Measurements from ENCODE around the gene A2ML1.

The A2ML1 gene

GRCh38 chr12:8860165-8860961 is 37.9 kb downstream of the A2ML1 start:
- no peak for DNase-seq

- no peak for DNase-seq
Observed at GRCh38 chr12:8866429-8866828, 44.0 kb downstream of the A2ML1 start.

- DNase-seq, result no peak
Observed at GRCh38 chr12:8867009-8867408, 44.6 kb downstream of the A2ML1 start.

GRCh38 chr12:8867786-8868185 is 45.4 kb downstream of the A2ML1 start:
- no peak for DNase-seq

- DNase-seq, result no peak
Observed at GRCh38 chr12:8870586-8870985, 48.2 kb downstream of the A2ML1 start.

GRCh38 chr12:8871068-8871467 is 48.6 kb downstream of the A2ML1 start:
- DNase-seq, result no peak

GRCh38 chr12:8876887-8877286 is 54.5 kb downstream of the A2ML1 start:
- DNase-seq, result no peak

- no peak for DNase-seq
Observed at GRCh38 chr12:8886502-8887284, 64.3 kb downstream of the A2ML1 start.

GRCh38 chr12:8887285-8887715 is 64.9 kb downstream of the A2ML1 start:
- no peak for DNase-seq

GRCh38 chr12:8890313-8891085 is 68.1 kb downstream of the A2ML1 start:
- no peak for DNase-seq

GRCh38 chr12:8891976-8892375 is 69.6 kb downstream of the A2ML1 start:
- DNase-seq, result no peak

GRCh38 chr12:8894378-8894777 is 72.0 kb downstream of the A2ML1 start:
- DNase-seq, result no peak

GRCh38 chr12:8894986-8895385 is 72.6 kb downstream of the A2ML1 start:
- no peak for DNase-seq

GRCh38 chr12:8897081-8897480 is 74.7 kb downstream of the A2ML1 start:
- no peak for DNase-seq

- peak; percentile 52 for DNase-seq
Observed at GRCh38 chr12:8899830-8900229, 77.4 kb downstream of the A2ML1 start.

- DNase-seq, result peak; percentile 25
Observed at GRCh38 chr12:8902703-8903102, 80.3 kb downstream of the A2ML1 start.

- DNase-seq, result no peak
Observed at GRCh38 chr12:8903646-8904045, 81.2 kb downstream of the A2ML1 start.

GRCh38 chr12:8904665-8905064 is 82.2 kb downstream of the A2ML1 start:
- DNase-seq, result no peak

- no peak for DNase-seq
Observed at GRCh38 chr12:8905546-8905945, 83.1 kb downstream of the A2ML1 start.

GRCh38 chr12:8906266-8907180 is 84.1 kb downstream of the A2ML1 start:
- DNase-seq, result no peak

GRCh38 chr12:8907513-8907912 is 85.1 kb downstream of the A2ML1 start:
- DNase-seq, result no peak

- no peak for DNase-seq
Observed at GRCh38 chr12:8909752-8910151, 87.3 kb downstream of the A2ML1 start.

Measured in GF-D8 (cell line).